CD4-positive, alpha-beta memory T cell (primary cell): Measurements from ENCODE around the gene USP1. TPM values are rescaled to one million over a fixed set of nuclear protein-coding genes. Genes with fewer than 3 reads are reported as not detected.

Source experiments
- CTCF ChIA-PET: fragments of 350-600 bp; sonication (Branson Sonifier 250); formaldehyde crosslinking; loops from one replicate; lab custom pipeline; 2021; ENCODE audit warnings: inconsistent platforms; ENCODE audit not compliant: partially characterized antibody; lab: Charles Lee
- POLR2A ChIA-PET: fragments of 350-600 bp; sonication (Branson Sonifier 250); formaldehyde crosslinking; loops from one replicate; lab custom pipeline; 2021; ENCODE audit not compliant: partially characterized antibody; lab: Charles Lee
- DNase-seq, 5 donors: peaks; one replicate each; pipeline versions ENCODE4 v3.0.0 to v3.0.0-alpha.2; 2020 to 2022; ENCODE audit warnings: mixed read lengths in 1 of 5
- H3K27ac ChIP-seq: one replicate; pipeline ENCODE4 v1.7.0; 2013; ENCODE audit warnings: low read depth, low read length
- H3K27me3 ChIP-seq: 2 replicates; pipeline ENCODE4 v1.7.0; 2013; ENCODE audit warnings: mild to moderate bottlenecking, low read length, moderate library complexity; ENCODE audit not compliant: insufficient read depth
- H3K36me3 ChIP-seq: 2 replicates; pipeline ENCODE4 v1.7.0; 2013; ENCODE audit warnings: mild to moderate bottlenecking, low read length, moderate library complexity; ENCODE audit not compliant: insufficient read depth
- H3K4me1 ChIP-seq: 2 replicates; pipeline ENCODE4 v1.7.0; 2013; ENCODE audit warnings: mild to moderate bottlenecking, low read length, moderate library complexity; ENCODE audit not compliant: insufficient read depth
- H3K4me3 ChIP-seq, 2 donors: one replicate each; pipeline ENCODE4 v1.7.0; 2013; ENCODE audit warnings: low read length in 2 of 2, mild to moderate bottlenecking in 1 of 2
- H3K9me3 ChIP-seq, 2 donors: one replicate each; pipeline ENCODE4 v1.7.0; 2013; ENCODE audit warnings: low read length in 2 of 2, control low read depth in 1 of 2; ENCODE audit not compliant: control insufficient read depth in 1 of 2
- H3K27ac Mint-ChIP-seq, 7 donors: one replicate each; pipeline ENCODE4 v1.8.0; 2020 to 2021; ENCODE audit warnings: mixed read lengths in 7 of 7, mild to moderate bottlenecking in 6 of 7, inconsistent platforms in 3 of 7, moderate library complexity in 3 of 7
- H3K27me3 Mint-ChIP-seq, 2 donors: one replicate each; pipeline ENCODE4 v1.8.0; 2020 to 2021; ENCODE audit warnings: mixed read lengths in 2 of 2
- H3K36me3 Mint-ChIP-seq, 2 donors: one replicate each; pipeline ENCODE4 v1.8.0; 2020 to 2021; ENCODE audit warnings: mixed read lengths in 2 of 2, inconsistent platforms in 1 of 2, mild to moderate bottlenecking in 1 of 2
- H3K4me1 Mint-ChIP-seq, 4 donors: one replicate each; pipeline ENCODE4 v1.8.0; 2020 to 2021; ENCODE audit warnings: mixed read lengths in 4 of 4, mild to moderate bottlenecking in 1 of 4
- H3K4me3 Mint-ChIP-seq, 8 donors: one replicate each; pipeline ENCODE4 v1.8.0; 2020 to 2021; ENCODE audit warnings: mixed read lengths in 8 of 8, mild to moderate bottlenecking in 7 of 8, moderate library complexity in 6 of 8, inconsistent platforms in 3 of 8
- H3K9me3 Mint-ChIP-seq, 8 donors: one replicate each; pipeline ENCODE4 v1.8.0; 2020 to 2021; ENCODE audit warnings: mixed read lengths in 8 of 8, mild to moderate bottlenecking in 5 of 8, inconsistent platforms in 3 of 8, moderate library complexity in 1 of 8
- intact Hi-C: fragments of 100-400 bp; cut with micrococcal nuclease; formaldehyde crosslinking; loops from one replicate; pipeline ENCODE4 v1.15.1; 2023
- polyA plus RNA-seq, 2 donors: library from polyadenylated mRNA; unstranded; fragments of 300-500 nt; fragmentation: Illumina TruSeq; gene quantifications; one replicate each; pipeline ENCODE4 v1.2.3, GENCODE V29; 2021
- total RNA-seq, 2 experiments: library from RNA; stranded (reverse); gene quantifications; one replicate each; pipeline ENCODE4 v1.2.3, GENCODE V29; 2021

The USP1 gene
- total and polyA plus RNA-seq, 4 experiments from 2014 or later = 30.2 to 50.0 (median 40.5) TPM

- peak overlapping the region; percentile 87 to 97 (median 96) for H3K4me3 Mint-ChIP-seq
- POLR2A ChIA-PET = interaction anchor here (0.6 to 2.1 kb wide), 16 partner anchors 10 to 1157 kb away, joined by 3 to 14 read pairs (median 4); partner anchors contain the start of genes ATG4C, EFCAB7 and PGM1
- Histone ChIP-seq H3K4me1 (peaks cover 38% of the 10 kb centered on the region), H3K27me3 (no peaks in the 10 kb centered on the region), H3K4me3 (peak overlapping the region; percentile 55 to 94), H3K27ac (peak overlapping the region; percentile 97), H3K9me3 (no peaks in the 10 kb centered on the region), H3K36me3 (no peaks in the 10 kb centered on the region)
- intact Hi-C loops = loop anchor here (1.0 to 5.0 kb wide), 6 partner anchors 251 to 1357 kb away; partner anchors contain the start of genes ALG6, ATG4C, DOCK7 and EFCAB7
- peaks cover 23 to 52% (median 33%) of the 10 kb centered on the region in 4 donors for H3K4me1 Mint-ChIP-seq
- peak in 2 of 5 donors; percentile 96 to 100 for DNase-seq
- H3K27ac Mint-ChIP-seq = peak overlapping the region; percentile 97 to 100 (median 99)
- CTCF ChIA-PET = interaction anchor here (1.1 to 1.4 kb wide), 3 partner anchors 11 to 310 kb away, joined by 3 to 4 read pairs (median 3); partner anchors contain the start of gene DOCK7
- peaks cover 0 to 3% (median 0%) of the 10 kb centered on the region in 8 donors for H3K9me3 Mint-ChIP-seq
- peaks cover 7 to 21% of the 10 kb centered on the region in 2 donors for H3K36me3 Mint-ChIP-seq
- peaks cover 0 to 2% of the 10 kb centered on the region in 2 donors for H3K27me3 Mint-ChIP-seq
Measured at GRCh38 chr1:62436039-62436465, 797 bp upstream of the USP1 start.

GRCh38 chr1:62437273-62437940, 558 bp downstream of the USP1 start:
- peaks cover 26 to 62% (median 39%) of the 10 kb centered on the region in 4 donors for H3K4me1 Mint-ChIP-seq
- peak overlapping the region; percentile 84 to 97 for H3K4me3 ChIP-seq

GRCh38 chr1:62438163-62438562, 1.3 kb downstream of the USP1 start:
- no peaks in the 10 kb centered on the region for H3K9me3 ChIP-seq
- peak overlapping the region; percentile 97 for H3K27ac ChIP-seq
- H3K4me3 ChIP-seq = peak overlapping the region; percentile 84 to 97
- Mint-ChIP-seq H3K9me3 (peaks cover 0 to 3% (median 0%) of the 10 kb centered on the region in 8 donors), H3K36me3 (peaks cover 13 to 36% of the 10 kb centered on the region in 2 donors), H3K4me1 (peaks cover 26 to 62% (median 39%) of the 10 kb centered on the region in 4 donors), H3K4me3 (peak overlapping the region; percentile 87 to 97 (median 94)), H3K27ac (peak overlapping the region; percentile 60 to 92 (median 84)), H3K27me3 (peaks cover 0 to 2% of the 10 kb centered on the region in 2 donors)
- ChIA-PET POLR2A (interaction anchor here (1.0 kb wide), 1 partner anchor 9 kb away, joined by 3 read pairs; no protein-coding TSS in a partner anchor), CTCF (no interaction called here)
- intact Hi-C loops = loop anchor here (5.0 kb wide), 1 partner anchor 249 kb away; the partner anchor contains the start of gene DOCK7
- no peaks in the 10 kb centered on the region for H3K27me3 ChIP-seq
- H3K4me1 ChIP-seq = peaks cover 45% of the 10 kb centered on the region
- DNase-seq = peak in 1 of 5 donors; percentile 2
- peaks cover 18% of the 10 kb centered on the region for H3K36me3 ChIP-seq

More at GRCh38 chr1:62437273-62437940, 558 bp downstream of the USP1 start:
- peaks cover 0 to 2% of the 10 kb centered on the region in 2 donors for H3K27me3 Mint-ChIP-seq
- Histone ChIP-seq H3K4me1 (peaks cover 45% of the 10 kb centered on the region), H3K9me3 (no peaks in the 10 kb centered on the region), H3K27me3 (no peaks in the 10 kb centered on the region), H3K36me3 (peaks cover 11% of the 10 kb centered on the region), H3K27ac (peak overlapping the region; percentile 97)
- POLR2A ChIA-PET = interaction anchor here (0.6 to 2.0 kb wide), 6 partner anchors 10 to 929 kb away, joined by 3 to 11 read pairs (median 4); partner anchors contain the start of gene ATG4C
- H3K9me3 Mint-ChIP-seq = peaks cover 0 to 3% (median 0%) of the 10 kb centered on the region in 8 donors
- H3K36me3 Mint-ChIP-seq = peaks cover 13 to 33% of the 10 kb centered on the region in 2 donors
- H3K4me3 Mint-ChIP-seq = peak overlapping the region; percentile 87 to 97 (median 96)
- DNase-seq = peak; percentile 39 to 65 (median 51)
- CTCF ChIA-PET = interaction anchor here (1.1 kb wide), 1 partner anchor 10 kb away, joined by 3 read pairs; no protein-coding TSS in a partner anchor
- H3K27ac Mint-ChIP-seq = peak overlapping the region; percentile 75 to 99 (median 92)
- intact Hi-C loops = loop anchor here (2.0 to 5.0 kb wide), 4 partner anchors 250 to 1359 kb away; partner anchors contain the start of genes ALG6 and DOCK7

DNA sequence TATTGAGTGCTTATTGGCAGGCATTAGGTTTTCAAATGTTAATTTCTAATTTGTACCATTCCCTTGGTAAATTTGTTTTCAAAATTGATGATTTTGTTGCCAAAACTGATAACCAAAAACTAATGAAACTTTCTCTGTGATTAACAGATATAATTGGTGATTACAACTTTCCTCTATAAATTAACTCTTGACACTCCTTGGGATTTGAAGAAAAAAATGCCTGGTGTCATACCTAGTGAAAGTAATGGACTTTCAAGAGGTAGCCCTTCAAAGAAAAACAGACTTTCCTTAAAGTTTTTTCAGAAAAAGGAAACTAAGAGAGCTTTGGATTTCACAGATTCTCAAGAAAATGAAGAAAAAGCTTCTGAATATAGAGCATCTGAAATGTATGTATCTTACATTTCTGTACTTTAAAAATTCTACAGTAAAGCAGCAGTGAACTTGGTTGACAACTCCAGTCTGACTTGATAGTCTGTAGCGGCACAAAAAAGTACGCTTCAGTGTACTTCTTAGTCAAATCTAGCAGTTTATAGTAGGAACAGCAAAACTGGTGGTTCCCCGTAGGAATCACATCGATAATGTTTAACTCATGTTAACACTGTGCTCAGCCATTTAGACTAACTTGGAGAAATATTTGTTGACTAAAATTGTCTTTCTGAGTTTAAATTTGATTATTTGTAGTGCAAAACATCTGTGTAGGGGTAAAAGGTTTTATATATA, 3.0 kb downstream of the USP1 start:
- POLR2A ChIA-PET = no interaction called here
- CTCF ChIA-PET = interaction anchor here (0.6 to 1.6 kb wide), 4 partner anchors 11 to 932 kb away, joined by 3 to 6 read pairs (median 3); no protein-coding TSS in a partner anchor
- Mint-ChIP-seq H3K27me3 (peaks cover 0 to 2% of the 10 kb centered on the region in 2 donors), H3K9me3 (peaks cover 0 to 3% (median 0%) of the 10 kb centered on the region in 8 donors), H3K4me1 (peaks cover 28 to 66% (median 43%) of the 10 kb centered on the region in 4 donors), H3K4me3 (peak overlapping the region; percentile 87 to 97 (median 94)), H3K36me3 (peaks cover 21 to 50% of the 10 kb centered on the region in 2 donors), H3K27ac (peak overlapping the region in 5 of 7 donors; percentile 29 to 90 (median 60))
- Histone ChIP-seq H3K27ac (peak overlapping the region; percentile 18), H3K4me3 (peak overlapping the region in 1 of 2 donors; percentile 15), H3K27me3 (no peaks in the 10 kb centered on the region), H3K9me3 (no peaks in the 10 kb centered on the region), H3K36me3 (peaks cover 26% of the 10 kb centered on the region), H3K4me1 (peaks cover 45% of the 10 kb centered on the region)
- intact Hi-C loops = loop anchor here (5.0 kb wide), 1 partner anchor 247 kb away; the partner anchor contains the start of gene DOCK7
- DNase-seq = peak in 1 of 5 donors; percentile 13

GRCh38 chr1:62444701-62445100, 7.9 kb downstream of the USP1 start:
- H3K9me3 Mint-ChIP-seq = no peaks in the 10 kb centered on the region
- H3K4me1 Mint-ChIP-seq = peaks cover 15 to 36% (median 29%) of the 10 kb centered on the region in 4 donors
- H3K27ac Mint-ChIP-seq = peak overlapping the region in 2 of 7 donors; percentile 63 to 78
- Histone ChIP-seq H3K4me1 (peaks cover 20% of the 10 kb centered on the region), H3K4me3 (no peak overlapping the region), H3K27me3 (no peaks in the 10 kb centered on the region), H3K36me3 (peaks cover 47% of the 10 kb centered on the region), H3K27ac (no peak overlapping the region), H3K9me3 (no peaks in the 10 kb centered on the region)
- intact Hi-C loops = no loop called here
- no peaks in the 10 kb centered on the region for H3K27me3 Mint-ChIP-seq
- DNase-seq = no peak
- H3K36me3 Mint-ChIP-seq = peaks cover 38 to 81% of the 10 kb centered on the region in 2 donors
- H3K4me3 Mint-ChIP-seq = no peak overlapping the region
- ChIA-PET POLR2A (no interaction called here), CTCF (no interaction called here)

DNA sequence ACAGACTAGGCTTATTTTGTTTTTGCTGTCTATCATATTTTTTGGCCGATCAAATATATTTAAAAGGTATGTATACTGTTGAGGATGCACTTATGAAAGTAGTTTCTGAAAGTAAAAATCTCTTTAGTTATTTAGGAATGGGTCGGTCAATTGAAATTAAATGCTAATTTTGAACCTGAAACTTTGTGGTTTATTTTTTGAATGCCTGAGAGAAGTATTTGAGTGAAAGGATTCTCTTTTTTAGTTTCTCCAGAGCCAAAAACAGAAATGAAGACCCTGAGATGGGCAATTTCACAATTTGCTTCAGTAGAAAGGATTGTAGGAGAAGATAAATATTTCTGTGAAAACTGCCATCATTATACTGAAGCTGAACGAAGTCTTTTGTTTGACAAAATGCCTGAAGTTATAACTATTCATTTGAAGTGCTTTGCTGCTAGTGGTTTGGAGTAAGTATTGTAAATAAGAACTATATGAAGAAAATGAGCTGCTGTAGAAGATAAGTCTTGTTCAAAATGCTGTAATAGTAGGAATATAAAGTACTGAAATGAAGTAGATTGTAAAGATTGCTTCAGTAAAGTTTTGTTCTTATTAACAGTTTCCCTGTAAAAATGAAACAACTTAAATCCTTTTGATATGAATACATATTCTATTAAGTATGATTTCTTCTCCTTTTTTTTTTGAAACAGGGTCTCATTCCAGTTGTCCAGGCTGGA, 11.5 kb downstream of the USP1 start:
- POLR2A ChIA-PET = no interaction called here
- no peaks in the 10 kb centered on the region for H3K9me3 Mint-ChIP-seq
- H3K36me3 ChIP-seq = peaks cover 31% of the 10 kb centered on the region

More for the DNA sequence above, 11.5 kb downstream of the USP1 start:
- Mint-ChIP-seq H3K36me3 (peaks cover 47 to 78% of the 10 kb centered on the region in 2 donors), H3K27ac (peak overlapping the region in 5 of 7 donors; percentile 37 to 77 (median 60)), H3K27me3 (no peaks in the 10 kb centered on the region), H3K4me3 (no peak overlapping the region), H3K4me1 (peaks cover 9 to 24% (median 16%) of the 10 kb centered on the region in 4 donors)
- no peaks in the 10 kb centered on the region for H3K27me3 ChIP-seq
- CTCF ChIA-PET = no interaction called here
- intact Hi-C loops = no loop called here
- no peaks in the 10 kb centered on the region for H3K9me3 ChIP-seq
- DNase-seq = no peak
- no peak overlapping the region for H3K27ac ChIP-seq
- no peak overlapping the region for H3K4me3 ChIP-seq
- H3K4me1 ChIP-seq = peaks cover 11% of the 10 kb centered on the region
